ENCODE data around the gene CAPNS2.

CAPNS2 gene

DNA sequence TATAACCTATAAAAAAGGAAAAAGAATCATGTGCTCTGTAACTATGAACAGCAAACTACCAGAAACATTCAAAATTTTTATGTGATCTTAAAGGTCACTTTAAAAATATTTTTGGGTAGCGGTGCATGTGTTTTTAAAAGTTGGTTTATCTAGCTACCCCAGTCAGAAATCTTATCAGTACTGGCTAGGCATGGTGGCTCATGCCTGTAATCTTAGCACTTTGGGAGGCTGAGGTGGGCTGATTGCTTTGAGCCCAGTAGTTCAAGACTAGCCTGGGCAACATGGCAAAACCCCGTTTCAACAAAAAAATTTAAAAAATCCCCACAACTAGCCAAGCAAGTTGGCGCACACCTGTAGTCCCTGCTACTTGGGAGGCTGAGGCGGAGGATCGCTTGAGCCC is 3.7 kb downstream of the CAPNS2 start:
- Histone ChIP-seq H2AFZ (ENCODE audit: low read length) (no peak overlapping the region), H3K4me3 (ENCODE audit: low read depth, low read length, poor library complexity, severe bottlenecking) (no peak overlapping the region), H3K4me2 (ENCODE audit: low read length) (no peak overlapping the region), H3K9me3 (ENCODE audit: low read length) (no peaks in the 10 kb centered on the region), H3K27ac (ENCODE audit: low read depth, low read length, poor library complexity, severe bottlenecking) (no peak overlapping the region), H3K9ac (ENCODE audit: low read length) (no peak overlapping the region), H3K36me3 (ENCODE audit: insufficient read depth, low read length) (no peaks in the 10 kb centered on the region), H3K9me2 (ENCODE audit: low read depth, low read length) (no peaks in the 10 kb centered on the region), H4K20me1 (ENCODE audit: insufficient read depth, low read length) (no peaks in the 10 kb centered on the region), H3K4me1 (ENCODE audit: insufficient read depth, low read length, severe bottlenecking) (no peaks in the 10 kb centered on the region), H3K27me3 (ENCODE audit: insufficient read depth, low read length) (no peaks in the 10 kb centered on the region), H3F3A (ENCODE audit: insufficient read depth, low read length) (no peaks in the 10 kb centered on the region), H3K79me2 (ENCODE audit: insufficient read depth, low read length) (no peaks in the 10 kb centered on the region)
- TF ChIP-seq EZH2 (IDR thresholded peaks at IDR 0.05; ENCODE audit: borderline replicate concordance, low read length), result no peak
- TF ChIP-seq, protein P1, sequence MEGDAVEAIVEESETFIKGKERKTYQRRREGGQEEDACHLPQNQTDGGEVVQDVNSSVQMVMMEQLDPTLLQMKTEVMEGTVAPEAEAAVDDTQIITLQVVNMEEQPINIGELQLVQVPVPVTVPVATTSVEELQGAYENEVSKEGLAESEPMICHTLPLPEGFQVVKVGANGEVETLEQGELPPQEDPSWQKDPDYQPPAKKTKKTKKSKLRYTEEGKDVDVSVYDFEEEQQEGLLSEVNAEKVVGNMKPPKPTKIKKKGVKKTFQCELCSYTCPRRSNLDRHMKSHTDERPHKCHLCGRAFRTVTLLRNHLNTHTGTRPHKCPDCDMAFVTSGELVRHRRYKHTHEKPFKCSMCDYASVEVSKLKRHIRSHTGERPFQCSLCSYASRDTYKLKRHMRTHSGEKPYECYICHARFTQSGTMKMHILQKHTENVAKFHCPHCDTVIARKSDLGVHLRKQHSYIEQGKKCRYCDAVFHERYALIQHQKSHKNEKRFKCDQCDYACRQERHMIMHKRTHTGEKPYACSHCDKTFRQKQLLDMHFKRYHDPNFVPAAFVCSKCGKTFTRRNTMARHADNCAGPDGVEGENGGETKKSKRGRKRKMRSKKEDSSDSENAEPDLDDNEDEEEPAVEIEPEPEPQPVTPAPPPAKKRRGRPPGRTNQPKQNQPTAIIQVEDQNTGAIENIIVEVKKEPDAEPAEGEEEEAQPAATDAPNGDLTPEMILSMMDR (IDR thresholded peaks at IDR 0.05; ENCODE audit: low read length), result no peak

DNA sequence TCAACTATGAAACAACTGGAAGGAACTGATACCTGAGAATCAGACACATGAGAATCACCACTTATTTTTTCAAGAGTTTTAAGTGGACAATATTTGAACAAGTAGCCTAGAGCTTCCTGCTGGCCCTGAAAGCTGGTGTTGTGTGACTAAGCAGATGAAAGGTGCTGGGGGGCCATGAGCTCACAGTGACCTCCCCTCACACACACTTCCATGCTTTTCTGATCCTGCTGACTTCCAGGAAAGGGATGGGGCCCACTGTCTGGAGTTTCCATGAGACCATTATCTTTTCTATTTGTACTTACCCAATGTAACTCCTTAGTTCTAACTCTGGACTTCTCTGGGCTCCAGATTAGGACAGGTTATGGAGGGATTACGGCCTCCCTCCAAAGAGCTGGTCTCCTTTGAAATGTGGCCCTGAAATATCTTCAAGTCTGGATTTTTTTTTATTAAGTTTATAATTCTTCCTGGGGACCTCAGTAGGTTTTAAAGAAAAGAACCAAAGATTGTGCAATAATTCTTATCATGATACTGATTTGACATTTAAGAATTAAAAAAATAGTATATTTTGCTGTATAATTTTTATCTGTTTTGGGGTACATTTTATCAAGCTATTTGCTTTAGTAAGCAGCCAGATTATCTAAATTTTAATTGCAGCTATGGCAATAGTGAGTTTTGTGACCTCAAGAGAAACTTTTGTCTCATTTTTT is 4.9 kb downstream of the CAPNS2 start:
- H3K9ac ChIP-seq (ENCODE audit: low read length), result no peak overlapping the region
- H3K79me2 ChIP-seq (ENCODE audit: insufficient read depth, low read length), result no peaks in the 10 kb centered on the region
- no peaks in the 10 kb centered on the region for H4K20me1 ChIP-seq (ENCODE audit: insufficient read depth, low read length)
- H3F3A ChIP-seq (ENCODE audit: insufficient read depth, low read length), result no peaks in the 10 kb centered on the region
- H3K27ac ChIP-seq (ENCODE audit: low read depth, low read length, poor library complexity, severe bottlenecking), result no peak overlapping the region
- no peak overlapping the region for H3K4me3 ChIP-seq (ENCODE audit: low read depth, low read length, poor library complexity, severe bottlenecking)
- no peaks in the 10 kb centered on the region for H3K36me3 ChIP-seq (ENCODE audit: insufficient read depth, low read length)
- TF ChIP-seq, protein P1 (IDR thresholded peaks at IDR 0.05; ENCODE audit: low read length), result no peak
- no peak for TF ChIP-seq EZH2 (IDR thresholded peaks at IDR 0.05; ENCODE audit: borderline replicate concordance, low read length)
- H3K4me2 ChIP-seq (ENCODE audit: low read length), result no peak overlapping the region
- no peaks in the 10 kb centered on the region for H3K4me1 ChIP-seq (ENCODE audit: insufficient read depth, low read length, severe bottlenecking)
- no peaks in the 10 kb centered on the region for H3K9me2 ChIP-seq (ENCODE audit: low read depth, low read length)
- no peak overlapping the region for H2AFZ ChIP-seq (ENCODE audit: low read length)
- H3K27me3 ChIP-seq (ENCODE audit: insufficient read depth, low read length), result no peaks in the 10 kb centered on the region
- H3K9me3 ChIP-seq (ENCODE audit: low read length), result no peaks in the 10 kb centered on the region

DNA sequence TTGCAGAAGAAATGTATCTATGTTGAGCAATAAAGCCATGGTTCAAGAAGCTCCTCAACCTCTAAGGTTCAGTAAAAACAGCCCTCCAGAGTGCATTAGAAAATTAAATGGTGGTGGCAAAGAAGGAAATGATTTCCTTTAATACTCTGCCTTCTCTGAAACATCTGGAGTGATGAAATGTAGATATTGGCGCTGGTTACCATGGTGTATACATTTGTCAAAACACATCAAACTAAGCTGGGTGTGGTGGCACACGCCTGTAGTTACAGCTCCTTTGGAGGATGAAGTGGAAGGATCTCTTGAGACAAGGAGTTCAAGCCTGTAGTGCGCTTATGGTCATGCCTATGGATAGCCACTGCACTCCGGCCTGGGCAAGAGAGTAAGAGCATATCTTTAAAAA is 6.0 kb downstream of the CAPNS2 start:
- no peak overlapping the region for H3K9ac ChIP-seq (ENCODE audit: low read length)
- no peaks in the 10 kb centered on the region for H3K9me2 ChIP-seq (ENCODE audit: low read depth, low read length)
- TF ChIP-seq, protein P1 (IDR thresholded peaks at IDR 0.05; ENCODE audit: low read length), result no peak
- TF ChIP-seq EZH2 (IDR thresholded peaks at IDR 0.05; ENCODE audit: borderline replicate concordance, low read length), result no peak
- no peak overlapping the region for H2AFZ ChIP-seq (ENCODE audit: low read length)
- no peaks in the 10 kb centered on the region for H3K27me3 ChIP-seq (ENCODE audit: insufficient read depth, low read length)
- no peak overlapping the region for H3K4me2 ChIP-seq (ENCODE audit: low read length)
- H3K4me1 ChIP-seq (ENCODE audit: insufficient read depth, low read length, severe bottlenecking), result no peaks in the 10 kb centered on the region
- no peaks in the 10 kb centered on the region for H3K79me2 ChIP-seq (ENCODE audit: insufficient read depth, low read length)
- H3K9me3 ChIP-seq (ENCODE audit: low read length), result no peaks in the 10 kb centered on the region
- H3K4me3 ChIP-seq (ENCODE audit: low read depth, low read length, poor library complexity, severe bottlenecking), result no peak overlapping the region
- no peaks in the 10 kb centered on the region for H3F3A ChIP-seq (ENCODE audit: insufficient read depth, low read length)
- no peaks in the 10 kb centered on the region for H3K36me3 ChIP-seq (ENCODE audit: insufficient read depth, low read length)
- H4K20me1 ChIP-seq (ENCODE audit: insufficient read depth, low read length), result no peaks in the 10 kb centered on the region
- no peak overlapping the region for H3K27ac ChIP-seq (ENCODE audit: low read depth, low read length, poor library complexity, severe bottlenecking)
